ENCODE measurements around the gene SHISA7.

DNA sequence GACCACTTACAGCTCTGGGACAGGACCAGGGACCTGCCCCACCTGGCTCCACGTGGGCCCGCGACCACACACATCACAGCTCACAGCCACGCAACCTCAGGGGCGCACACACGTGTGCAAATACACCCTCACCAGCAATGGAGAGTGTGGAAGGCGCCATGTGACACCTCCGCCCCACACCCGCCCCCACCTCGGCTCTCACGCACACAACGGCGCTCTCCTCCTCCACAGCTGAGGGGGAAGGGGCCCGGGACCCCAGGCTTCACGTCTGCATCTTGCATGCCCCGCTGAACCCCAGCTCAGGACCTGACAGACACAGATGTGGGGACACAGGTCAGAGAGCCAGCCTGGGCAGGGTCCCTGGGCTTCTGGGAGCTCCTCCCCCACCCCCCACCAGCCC, 6.4 kb upstream of the SHISA7 start:
- no peak for TF ChIP-seq ZBTB33 (IDR thresholded peaks at IDR 0.05; ENCODE audit: borderline replicate concordance, low read depth)
- no peak for TF ChIP-seq MXI1 (IDR thresholded peaks at IDR 0.05; ENCODE audit: low read depth, low read length)
- TF ChIP-seq TCF12 (IDR thresholded peaks at IDR 0.05) = no peak
- no peak for TF ChIP-seq TEAD4 (IDR thresholded peaks at IDR 0.05; ENCODE audit: borderline replicate concordance, insufficient read depth)
- no peak for TF ChIP-seq CTCF (IDR thresholded peaks at IDR 0.05)
- no peak for TF ChIP-seq CHD2 (IDR thresholded peaks at IDR 0.05; ENCODE audit: low read length, partially characterized antibody)
- TF ChIP-seq POLR2AphosphoS5 (IDR thresholded peaks at IDR 0.05; ENCODE audit: low read depth, low read length) = no peak
- no peak for TF ChIP-seq IRF3 (IDR thresholded peaks at IDR 0.05; ENCODE audit: low read depth, low read length)
